Measurements from ENCODE around the gene ING1. TPM values are rescaled to one million over a fixed set of nuclear protein-coding genes. Genes with fewer than 3 reads are reported as not detected.

ING1 gene
- polyA plus RNA-seq, 2 of the 4 experiments (the other 2 are of a cell fraction), result 7.9 to 8.6 TPM

GRCh38 chr13:110705826-110706569 lies 7.5 kb upstream of the ING1 start, which contains the start of gene CARS2:
CARS2 (minus strand) TSS chr13:110706116; CDS start chr13:110706093, 23 bp downstream.
- H3K9me3 ChIP-seq, result no peaks in the 10 kb centered on the region
- peaks cover 20% of the 10 kb centered on the region for H3K4me1 ChIP-seq
- DNase-seq (ENCODE audit: low read depth in 1 of 2, low spot score in 1 of 2), result peak; percentile 75 to 97
- H3K27ac ChIP-seq, result peak within 1 kb of the TSS; percentile 88 to 100
- peak; percentile 95 to 98 for ATAC-seq
- TF ChIP-seq PHF8 (IDR thresholded peaks at IDR 0.05; ENCODE audit: borderline replicate concordance, low read depth) (peak; percentile 56; the same call in 1 of the 2 replicates), HES2 (IDR thresholded peaks at IDR 0.05) (no peak), USF2 (IDR thresholded peaks at IDR 0.05) (peak; percentile 30; the same call in 1 of the 2 replicates), BCL3 (IDR thresholded peaks at IDR 0.05) (0 out of 3 replicates have a peak, but pooled peaks have one; percentile 50), JUN (IDR thresholded peaks at IDR 0.05) (peak in 1 of 2 experiments; percentile 63; a peak in 2 of 5 replicates), NR3C1 (IDR thresholded peaks at IDR 0.05) (no peak), ZC3H11A (IDR thresholded peaks at IDR 0.05) (no peak), MAX (IDR thresholded peaks at IDR 0.05) (peak; percentile 77), POLR2A (IDR thresholded peaks at IDR 0.05; ENCODE audit: low read length) (peak; percentile 87), E2F6 (IDR thresholded peaks at IDR 0.05; ENCODE audit: borderline replicate concordance, low read depth) (peak; percentile 51; the same call in 1 of the 2 replicates)
- WGBS (ENCODE audit: missing lambda C conversion rate), result no CpG with 5 or more reads among the region's 80 CpGs
- peak within 1 kb of the TSS; percentile 93 for H3K4me2 ChIP-seq
- H3K4me3 ChIP-seq, result peak within 1 kb of the TSS; percentile 69
- ChIA-PET POLR2A (interaction anchor here (0.9 to 2.3 kb wide), 2 partner anchors 9 to 209 kb away, joined by 5 to 25 read pairs; no protein-coding TSS in a partner anchor), CTCF (no interaction called here)
- FAIRE-seq, result no peak

- H3K4me1 ChIP-seq, result peaks cover 23% of the 10 kb centered on the region
- DNase-seq (ENCODE audit: low read depth in 1 of 2, low spot score in 1 of 2) (no peak), ATAC-seq (no peak), FAIRE-seq (no peak)
- H3K27ac ChIP-seq, result peak overlapping the region; percentile 71 to 100
- TF ChIP-seq RFX5 (IDR thresholded peaks at IDR 0.05) (no peak), PHF8 (IDR thresholded peaks at IDR 0.05; ENCODE audit: borderline replicate concordance, low read depth) (no peak), CHD4 (IDR thresholded peaks at IDR 0.05; ENCODE audit: borderline replicate concordance) (no peak), CEBPB (IDR thresholded peaks at IDR 0.05) (no peak), MYC (IDR thresholded peaks at IDR 0.05; ENCODE audit: borderline replicate concordance, low read length) (no peak), HOXB13 (CRISPR knock-in tag; IDR thresholded peaks at IDR 0.05; ENCODE audit: low read depth) (no peak), ZFP36 (IDR thresholded peaks at IDR 0.05; ENCODE audit: borderline replicate concordance, partially characterized antibody) (no peak), MAFK (IDR thresholded peaks at IDR 0.05; ENCODE audit: partially characterized antibody) (no peak), ATOH8 (CRISPR knock-in tag; IDR thresholded peaks at IDR 0.05; ENCODE audit: low read depth) (no peak), MAX (IDR thresholded peaks at IDR 0.05) (no peak), CBX2 (IDR thresholded peaks at IDR 0.05; ENCODE audit: borderline replicate concordance, low read depth) (no peak), RAD21 (conservative IDR thresholded peaks at IDR 0.05 in 1 of 2, IDR thresholded peaks at IDR 0.05 in 1 of 2) (no peak), ELK1 (IDR thresholded peaks at IDR 0.05; ENCODE audit: low read depth, low read length) (no peak), PBX3 (IDR thresholded peaks at IDR 0.05) (no peak), FOXS1 (CRISPR knock-in tag; IDR thresholded peaks at IDR 0.05) (no peak)
- WGBS (ENCODE audit: missing lambda C conversion rate), result 54% methylated on average over 4 of the region's 8 CpGs
- no peaks in the 10 kb centered on the region for H3K9me3 ChIP-seq
- peak overlapping the region; percentile 69 for H3K4me3 ChIP-seq
- ChIA-PET CTCF (no interaction called here), POLR2A (interaction anchor here (0.9 to 2.3 kb wide), 2 partner anchors 8 to 208 kb away, joined by 5 to 25 read pairs; no protein-coding TSS in a partner anchor)
- H3K4me2 ChIP-seq, result peak overlapping the region; percentile 93
These were observed 6.7 kb upstream of the ING1 start for GRCh38 chr13:110706570-110707372.
